ENCODE results near the gene GLIS2. TPM values are rescaled to one million over a fixed set of nuclear protein-coding genes. Genes with fewer than 3 reads are reported as not detected.

Gene GLIS2
- total RNA-seq, 1 donor from 2014 or later = 6.9 TPM

DNA sequence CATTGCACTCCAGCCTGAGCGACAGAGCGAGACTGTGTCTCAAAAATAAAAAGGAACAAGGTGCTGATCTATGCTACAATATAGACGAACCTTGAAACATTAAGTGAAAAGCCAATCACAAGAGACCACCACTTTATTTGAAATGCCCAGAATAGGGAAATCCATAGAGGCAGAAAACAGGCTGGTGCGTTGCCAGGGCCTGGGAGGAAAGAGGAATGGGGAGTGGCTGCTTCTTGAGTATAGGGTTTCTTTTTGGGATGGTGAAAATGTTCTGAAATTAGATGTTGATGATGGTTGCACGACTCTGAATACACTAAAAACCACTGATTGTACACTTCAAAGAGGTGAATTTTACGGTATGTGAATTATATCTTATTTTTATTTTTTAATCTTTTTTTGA, 20.3 kb upstream of the GLIS2 start:
- peaks cover 50% of the 10 kb centered on the region for H3K4me1 ChIP-seq
- no peak overlapping the region for H3K27ac ChIP-seq
- no peaks in the 10 kb centered on the region for H3K36me3 ChIP-seq
- no peaks in the 10 kb centered on the region for H3K9me3 ChIP-seq
- no peaks in the 10 kb centered on the region for H3K27me3 ChIP-seq
- no peak for DNase-seq (ENCODE audit: extremely low spot score in 2 of 2)
- H3K4me3 ChIP-seq = no peak overlapping the region
- TF ChIP-seq POLR2AphosphoS5 (IDR thresholded peaks at IDR 0.05; ENCODE audit: insufficient read depth in 1 of 2, low read depth in 1 of 2) (no peak), POLR2A (IDR thresholded peaks at IDR 0.05) (no peak)
- intact Hi-C loops (cut with DNase I) = no loop called here

GRCh38 chr16:4297480-4297879, 18.4 kb upstream of the GLIS2 start:
- Histone ChIP-seq H3K9me3 (no peaks in the 10 kb centered on the region), H3K36me3 (no peaks in the 10 kb centered on the region), H3K4me3 (no peak overlapping the region), H3K27ac (no peak overlapping the region), H3K27me3 (no peaks in the 10 kb centered on the region), H3K4me1 (peaks cover 43% of the 10 kb centered on the region)
- DNase-seq (ENCODE audit: extremely low spot score in 2 of 2) = no peak
- TF ChIP-seq CTCF (IDR thresholded peaks at IDR 0.05) (no peak), POLR2A (IDR thresholded peaks at IDR 0.05) (no peak), POLR2AphosphoS5 (IDR thresholded peaks at IDR 0.05; ENCODE audit: insufficient read depth in 1 of 2, low read depth in 1 of 2) (no peak)
- intact Hi-C loops (cut with DNase I) = no loop called here

GRCh38 chr16:4298761-4299522, 16.9 kb upstream of the GLIS2 start:
- Histone ChIP-seq H3K36me3 (no peaks in the 10 kb centered on the region), H3K4me1 (peaks cover 29% of the 10 kb centered on the region), H3K4me3 (no peak overlapping the region), H3K27ac (peak overlapping the region; percentile 65), H3K9me3 (no peaks in the 10 kb centered on the region), H3K27me3 (no peaks in the 10 kb centered on the region)
- intact Hi-C loops (cut with DNase I) = no loop called here
- DNase-seq (ENCODE audit: extremely low spot score in 2 of 2) = no peak
- TF ChIP-seq POLR2A (IDR thresholded peaks at IDR 0.05) (no peak), POLR2AphosphoS5 (IDR thresholded peaks at IDR 0.05; ENCODE audit: insufficient read depth in 1 of 2, low read depth in 1 of 2) (peak in 1 of 2 donors; percentile 62), CTCF (IDR thresholded peaks at IDR 0.05) (no peak)

DNA sequence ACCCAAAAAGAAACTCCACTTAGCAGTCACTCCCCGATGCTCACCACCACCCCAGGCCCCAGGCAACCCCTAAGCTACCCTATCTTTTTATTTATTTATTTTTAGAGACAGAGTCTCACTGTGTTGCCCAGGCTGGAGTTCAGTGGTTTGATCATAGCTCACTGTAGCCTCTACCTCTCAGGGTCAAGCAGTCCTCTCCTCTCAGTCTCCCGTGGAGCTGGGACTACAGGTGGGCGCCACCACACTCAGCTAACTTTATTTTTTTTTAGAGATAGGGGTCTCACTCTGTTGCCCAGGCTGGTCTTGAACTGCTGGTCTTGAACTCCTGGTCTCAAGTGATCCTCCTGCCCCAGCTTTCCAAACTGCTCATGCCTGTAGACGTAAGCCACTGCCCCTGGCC, 14.7 kb upstream of the GLIS2 start:
- no peaks in the 10 kb centered on the region for H3K9me3 ChIP-seq
- intact Hi-C loops (cut with DNase I) = no loop called here

GRCh38 chr16:4301968-4302367, 13.9 kb upstream of the GLIS2 start:
- H3K4me3 ChIP-seq = no peak overlapping the region
- no peaks in the 10 kb centered on the region for H3K27me3 ChIP-seq
- H3K27ac ChIP-seq = no peak overlapping the region
- no peak for DNase-seq (ENCODE audit: extremely low spot score in 2 of 2)
- H3K9me3 ChIP-seq = no peaks in the 10 kb centered on the region
- intact Hi-C loops (cut with DNase I) = no loop called here
- peaks cover 22% of the 10 kb centered on the region for H3K4me1 ChIP-seq
- no peak for TF ChIP-seq POLR2A (IDR thresholded peaks at IDR 0.05)
- no peak for TF ChIP-seq POLR2AphosphoS5 (IDR thresholded peaks at IDR 0.05; ENCODE audit: insufficient read depth in 1 of 2, low read depth in 1 of 2)
- no peak for TF ChIP-seq CTCF (IDR thresholded peaks at IDR 0.05)
- H3K36me3 ChIP-seq = no peaks in the 10 kb centered on the region

More for the DNA sequence above, 14.7 kb upstream of the GLIS2 start:
- Histone ChIP-seq H3K4me1 (peaks cover 22% of the 10 kb centered on the region), H3K27ac (no peak overlapping the region), H3K4me3 (no peak overlapping the region), H3K36me3 (no peaks in the 10 kb centered on the region), H3K27me3 (no peaks in the 10 kb centered on the region)
- no peak for TF ChIP-seq CTCF (IDR thresholded peaks at IDR 0.05)
- no peak for TF ChIP-seq POLR2A (IDR thresholded peaks at IDR 0.05)
- TF ChIP-seq POLR2AphosphoS5 (IDR thresholded peaks at IDR 0.05; ENCODE audit: insufficient read depth in 1 of 2, low read depth in 1 of 2) = no peak
- DNase-seq (ENCODE audit: extremely low spot score in 2 of 2) = no peak

Data from vagina (tissue), 2 donors.